Peyer's patch (tissue), 4 donors: ENCODE measurements around the gene BDKRB2.

ENCODE experiments used
- POLR2A ChIP-seq, 2 donors: fragments of 450-650 bp; IDR thresholded peaks; one replicate each; pipeline ENCODE4 v1.5.1; 2017; ENCODE audit warnings: antibody characterized with exemption in 2 of 2, mild to moderate bottlenecking in 2 of 2, moderate library complexity in 2 of 2
- TF ChIP-seq, protein P1 (sequence below), 6 experiments: fragments of 450-650 bp in 4 of 6; fragments of 200-600 bp in 2 of 6; sonication (generic) in 1 of 6; IDR thresholded peaks; one replicate each; pipeline ENCODE4 v1.5.1; 2017 to 2019; ENCODE audit warnings: antibody characterized with exemption in 6 of 6, mild to moderate bottlenecking in 3 of 6, moderate library complexity in 1 of 6

GRCh38 chr14:96214793-96215192, 10.2 kb downstream of the BDKRB2 start:
- TF ChIP-seq, protein P1, sequence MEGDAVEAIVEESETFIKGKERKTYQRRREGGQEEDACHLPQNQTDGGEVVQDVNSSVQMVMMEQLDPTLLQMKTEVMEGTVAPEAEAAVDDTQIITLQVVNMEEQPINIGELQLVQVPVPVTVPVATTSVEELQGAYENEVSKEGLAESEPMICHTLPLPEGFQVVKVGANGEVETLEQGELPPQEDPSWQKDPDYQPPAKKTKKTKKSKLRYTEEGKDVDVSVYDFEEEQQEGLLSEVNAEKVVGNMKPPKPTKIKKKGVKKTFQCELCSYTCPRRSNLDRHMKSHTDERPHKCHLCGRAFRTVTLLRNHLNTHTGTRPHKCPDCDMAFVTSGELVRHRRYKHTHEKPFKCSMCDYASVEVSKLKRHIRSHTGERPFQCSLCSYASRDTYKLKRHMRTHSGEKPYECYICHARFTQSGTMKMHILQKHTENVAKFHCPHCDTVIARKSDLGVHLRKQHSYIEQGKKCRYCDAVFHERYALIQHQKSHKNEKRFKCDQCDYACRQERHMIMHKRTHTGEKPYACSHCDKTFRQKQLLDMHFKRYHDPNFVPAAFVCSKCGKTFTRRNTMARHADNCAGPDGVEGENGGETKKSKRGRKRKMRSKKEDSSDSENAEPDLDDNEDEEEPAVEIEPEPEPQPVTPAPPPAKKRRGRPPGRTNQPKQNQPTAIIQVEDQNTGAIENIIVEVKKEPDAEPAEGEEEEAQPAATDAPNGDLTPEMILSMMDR (IDR thresholded peaks at IDR 0.05): no peak
- no peak for TF ChIP-seq POLR2A (IDR thresholded peaks at IDR 0.05)
